Measurements from ENCODE around the gene GRB7.

GRB7 gene

GRCh38 chr17:39775031-39775430 is 37.3 kb downstream of the GRB7 start:
- no peak for DNase-seq

- DNase-seq: no peak
Observed at GRCh38 chr17:39776252-39776651, 38.5 kb downstream of the GRB7 start.

- no peak for DNase-seq
Observed at GRCh38 chr17:39777534-39778365, 40.0 kb downstream of the GRB7 start.

GRCh38 chr17:39781031-39781860 is 43.5 kb downstream of the GRB7 start:
- DNase-seq: no peak

GRCh38 chr17:39781861-39782213 is 44.1 kb downstream of the GRB7 start:
- DNase-seq: no peak

GRCh38 chr17:39782481-39782880 is 44.7 kb downstream of the GRB7 start:
- no peak for DNase-seq

- no peak for DNase-seq
Observed at GRCh38 chr17:39782980-39783379, 45.2 kb downstream of the GRB7 start.

GRCh38 chr17:39787041-39787440 is 49.3 kb downstream of the GRB7 start:
- no peak for DNase-seq

GRCh38 chr17:39787743-39788484 is 50.2 kb downstream of the GRB7 start:
- DNase-seq: no peak

- DNase-seq: peak; percentile 20
Observed at GRCh38 chr17:39791111-39791992, 53.6 kb downstream of the GRB7 start.

GRCh38 chr17:39792526-39793221 is 54.9 kb downstream of the GRB7 start:
- no peak for DNase-seq

- DNase-seq: no peak
Observed at GRCh38 chr17:39793301-39793872, 55.6 kb downstream of the GRB7 start.

- DNase-seq: no peak
Observed at GRCh38 chr17:39794249-39794970, 56.7 kb downstream of the GRB7 start.

All from stimulated activated CD4-positive, alpha-beta T cell treated with anti-CD3 and anti-CD28 coated beads, Interleukin-12 subunit alpha, Interleukin-12 subunit beta, amount 100 ng/mL, for 4 hours (primary cell).